ENCODE results near the gene SF3B1.
A peak's percentile ranks its signal among the peaks of the same experiment; 100 is the strongest.
"Not testable (repeated sequence)": the region's sequence is repeated elsewhere in the genome, so short reads cannot be mapped to it uniquely, and the experiment has no call there.

The SF3B1 gene

GRCh38 chr2:197379308-197379917 is 55.4 kb downstream of the SF3B1 start:
- not testable (repeated sequence) for DNase-seq

DNA sequence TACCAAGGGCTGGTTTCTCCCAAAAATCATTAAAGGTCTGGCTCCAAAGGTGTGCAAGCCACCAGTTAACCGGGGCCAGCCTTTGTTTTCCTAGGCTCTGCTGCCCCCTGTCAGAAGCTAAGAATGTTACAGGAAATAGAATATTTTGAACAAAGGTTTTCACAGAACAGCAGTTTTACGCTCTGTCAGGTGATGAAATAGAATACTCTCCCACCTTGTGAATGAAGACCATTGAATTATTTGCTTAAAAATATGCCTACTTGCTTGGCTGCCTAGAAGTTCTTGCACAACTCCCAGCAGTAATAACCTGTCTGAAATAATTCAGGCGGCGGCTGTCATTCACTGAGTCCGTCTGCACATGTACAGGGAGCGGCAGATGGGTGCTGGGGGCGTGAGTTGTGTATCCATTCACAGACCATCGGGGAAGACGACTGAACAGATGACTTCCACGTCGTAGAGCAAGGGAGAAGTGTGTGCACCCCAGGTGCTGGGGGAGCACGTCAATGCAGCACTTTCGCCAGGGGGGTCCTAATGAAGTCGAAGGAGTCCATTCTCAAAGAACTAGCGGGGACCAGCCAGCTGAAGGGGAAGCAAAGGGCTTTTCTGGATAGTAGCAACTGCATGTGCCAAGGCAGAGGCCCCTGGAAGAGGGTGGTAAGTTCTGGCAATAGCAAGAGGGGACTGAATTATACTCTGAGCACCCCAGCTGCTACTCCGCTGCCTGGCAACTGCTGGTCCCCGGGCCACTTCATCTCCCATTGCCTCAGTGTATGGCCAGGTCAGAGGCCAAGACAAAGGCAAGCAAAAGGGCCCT is 56.1 kb downstream of the SF3B1 start:
- DNase-seq, result peak; percentile 86

- no peak for DNase-seq
Measured at GRCh38 chr2:197378086-197378485, 56.7 kb downstream of the SF3B1 start.

DNA sequence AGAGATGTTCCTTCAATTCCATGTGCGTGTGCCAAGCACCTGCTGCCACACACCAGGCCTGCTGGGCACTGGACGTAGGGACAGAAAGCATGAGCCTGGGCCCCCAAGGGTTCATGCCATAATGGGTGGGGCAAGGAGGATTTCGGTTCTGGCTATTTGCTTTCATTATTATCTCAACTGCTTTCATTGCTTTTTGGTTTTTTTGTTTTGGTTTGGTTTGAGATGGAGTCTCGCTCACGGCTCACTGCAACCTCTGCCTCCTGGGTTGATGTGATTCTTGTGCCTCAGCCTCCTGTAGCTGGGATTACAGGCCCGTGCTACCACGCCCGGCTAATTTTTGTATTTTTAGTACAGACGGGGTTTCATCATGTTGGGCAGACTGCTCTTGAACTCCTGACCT is 57.2 kb downstream of the SF3B1 start:
- no peak for DNase-seq

- DNase-seq, result no peak
Measured at GRCh38 chr2:197372592-197372991, 62.2 kb downstream of the SF3B1 start.

GRCh38 chr2:197370664-197371063 is 64.2 kb downstream of the SF3B1 start:
- DNase-seq, result not testable (repeated sequence)

- no peak for DNase-seq
Measured at GRCh38 chr2:197369933-197370320, 64.9 kb downstream of the SF3B1 start.

DNA sequence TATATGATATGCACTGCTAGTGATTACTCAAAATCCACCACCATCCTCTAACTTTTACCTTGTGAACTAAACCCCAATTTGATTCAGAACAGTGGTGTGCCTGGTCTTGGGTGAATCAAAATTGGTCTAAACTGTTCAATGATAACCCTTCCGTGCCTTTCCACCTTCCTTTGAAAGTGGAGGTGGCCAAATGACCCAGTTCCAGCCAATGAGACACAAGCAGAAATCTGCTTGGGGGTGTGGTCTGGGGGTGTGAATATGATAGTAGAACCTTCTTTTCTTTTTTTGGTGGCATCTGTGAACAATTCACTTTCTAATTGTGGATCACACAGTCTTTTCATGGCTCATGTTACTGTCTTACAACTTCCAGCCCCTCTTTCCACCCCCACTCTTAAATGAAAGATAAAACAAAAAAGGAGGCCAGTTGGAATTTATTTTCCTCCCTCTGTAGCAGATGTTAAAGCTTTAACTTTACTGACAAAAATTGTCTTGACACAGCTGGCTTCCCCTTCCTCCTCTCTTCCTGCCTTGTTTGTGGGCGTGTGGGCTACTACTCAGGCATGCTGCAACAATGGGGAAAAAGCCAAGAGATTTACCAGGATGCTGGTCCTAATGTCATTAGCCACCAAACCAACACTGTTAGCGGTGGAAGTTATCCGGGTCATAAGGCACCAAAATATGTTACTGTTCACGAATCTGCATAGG is 65.4 kb downstream of the SF3B1 start:
- DNase-seq, result peak; percentile 25

- DNase-seq, result no peak
Measured at GRCh38 chr2:197368412-197368811, 66.4 kb downstream of the SF3B1 start.

GRCh38 chr2:197363998-197364397 is 70.8 kb downstream of the SF3B1 start:
- DNase-seq, result no peak

DNA sequence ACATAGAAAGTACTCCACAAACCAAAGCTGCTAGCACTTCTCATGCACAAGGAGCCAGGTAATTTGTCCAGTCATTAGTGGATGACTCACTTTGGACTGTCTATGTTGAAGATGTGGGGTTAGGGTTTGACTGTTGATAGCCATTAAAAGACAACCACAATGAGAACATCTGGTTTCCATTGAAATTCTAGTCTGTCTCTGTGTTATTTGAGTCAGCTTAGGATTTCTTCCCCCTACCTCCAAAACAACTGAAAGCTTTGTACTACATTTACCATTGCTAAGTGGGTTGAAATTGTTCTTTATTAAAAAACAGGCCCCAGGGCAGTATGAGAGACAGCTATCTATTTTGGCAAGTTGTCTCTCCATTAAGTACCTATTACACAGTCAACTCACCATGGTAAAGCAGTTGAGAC is 74.1 kb downstream of the SF3B1 start:
- no peak for DNase-seq

GRCh38 chr2:197359859-197360258 is 75.0 kb downstream of the SF3B1 start:
- DNase-seq, result no peak

- no peak for DNase-seq
Measured at GRCh38 chr2:197358931-197359330, 75.9 kb downstream of the SF3B1 start.

DNA sequence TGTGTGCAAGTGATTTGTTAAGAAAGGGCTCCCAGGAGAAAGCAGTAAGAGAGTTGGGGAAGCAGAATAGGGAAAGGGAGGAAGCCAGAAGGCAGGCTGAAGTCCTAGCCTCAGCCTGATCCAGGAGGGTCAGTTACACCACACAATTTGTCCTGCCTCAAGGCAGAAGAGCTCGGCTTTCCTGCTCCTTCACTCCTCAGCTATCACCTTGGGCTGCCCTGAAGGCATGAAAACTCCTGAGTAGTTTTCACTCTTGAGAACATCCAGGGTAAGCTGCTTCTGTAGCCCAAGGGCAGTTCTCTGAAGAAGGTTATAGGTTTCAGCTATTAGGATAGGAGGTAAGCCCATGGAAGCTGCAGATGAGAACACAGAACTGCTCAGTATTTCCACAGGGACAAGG is 76.8 kb downstream of the SF3B1 start:
- no peak for DNase-seq

DNA sequence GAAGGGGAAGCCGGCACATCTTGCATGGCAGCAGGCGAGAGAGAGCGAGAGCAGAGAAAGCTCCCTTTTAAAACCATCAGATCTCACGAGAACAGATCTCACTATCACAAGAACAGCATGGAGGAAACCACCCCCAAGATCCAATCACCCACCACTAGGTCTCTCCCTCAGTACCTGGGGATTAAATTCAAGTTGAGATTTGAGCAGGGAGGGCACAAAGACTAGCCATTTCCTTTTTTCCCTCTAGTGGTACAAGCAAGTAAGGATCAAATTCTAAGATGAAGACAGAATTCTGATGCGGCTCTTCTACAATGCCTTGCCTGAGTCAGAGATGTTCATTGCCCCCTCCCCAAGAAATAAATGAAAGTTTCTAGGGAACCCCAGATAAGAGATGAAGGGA is 78.7 kb downstream of the SF3B1 start:
- no peak for DNase-seq

- no peak for DNase-seq
Measured at GRCh38 chr2:197354169-197354558, 80.7 kb downstream of the SF3B1 start.

- DNase-seq, result no peak
Measured at GRCh38 chr2:197353393-197354168, 81.2 kb downstream of the SF3B1 start.

GRCh38 chr2:197349699-197350098 is 85.1 kb downstream of the SF3B1 start:
- no peak for DNase-seq

DNA sequence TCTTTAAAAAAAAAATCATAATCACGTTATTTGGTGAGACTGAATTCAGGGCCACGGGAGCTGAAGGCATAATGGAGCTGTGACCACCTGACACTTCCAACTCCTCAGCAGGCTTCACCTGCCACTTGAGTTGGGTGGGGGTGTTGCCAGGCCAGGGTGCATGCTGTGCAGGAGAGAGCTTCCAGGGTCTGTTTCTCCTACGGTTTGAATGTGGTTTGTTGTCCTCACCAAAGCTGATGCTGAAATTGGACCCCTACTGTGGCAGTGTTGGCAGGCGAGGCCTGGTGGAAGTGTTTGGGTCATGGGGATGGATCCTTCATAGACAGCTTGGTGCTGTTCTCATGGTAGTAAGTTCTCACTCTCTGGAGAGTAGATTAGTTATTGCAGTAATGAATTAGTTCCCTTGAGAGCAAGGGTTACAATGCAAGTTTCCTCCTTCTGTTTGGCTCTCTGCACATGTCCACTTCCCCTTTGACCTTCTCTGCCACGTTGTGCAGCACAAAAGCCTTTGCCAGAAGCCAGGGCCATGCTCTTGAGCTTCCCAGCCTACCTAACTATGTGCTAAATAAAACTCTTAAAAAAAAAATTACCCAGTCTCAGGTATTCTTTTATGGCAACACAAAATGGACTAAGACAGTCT is 86.0 kb downstream of the SF3B1 start:
- no peak for DNase-seq

DNA sequence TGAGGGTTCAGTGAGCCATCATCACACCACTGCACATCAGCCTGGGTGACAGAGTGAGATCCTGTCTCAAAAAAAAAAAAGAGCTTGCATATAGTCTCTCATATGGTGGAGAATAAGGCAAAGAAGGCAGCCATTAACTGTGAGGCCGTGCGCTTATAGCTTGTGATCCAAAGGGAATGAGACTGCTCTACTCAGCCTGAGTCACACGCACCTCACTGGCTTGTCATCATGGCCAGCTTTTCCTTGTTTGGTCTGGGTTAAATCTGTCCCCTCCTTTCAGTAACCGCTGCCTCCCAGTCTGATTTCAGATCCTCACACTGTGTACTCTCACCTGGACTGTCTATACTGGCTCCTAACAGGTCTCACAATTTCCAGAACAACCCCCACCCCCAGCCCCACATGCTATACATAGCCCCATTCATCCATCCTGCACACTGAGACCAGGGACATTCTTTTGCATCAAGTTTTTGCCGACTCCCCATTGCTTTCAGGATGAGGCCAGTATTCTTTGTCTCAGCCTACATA is 88.9 kb downstream of the SF3B1 start:
- DNase-seq, result no peak

DNA sequence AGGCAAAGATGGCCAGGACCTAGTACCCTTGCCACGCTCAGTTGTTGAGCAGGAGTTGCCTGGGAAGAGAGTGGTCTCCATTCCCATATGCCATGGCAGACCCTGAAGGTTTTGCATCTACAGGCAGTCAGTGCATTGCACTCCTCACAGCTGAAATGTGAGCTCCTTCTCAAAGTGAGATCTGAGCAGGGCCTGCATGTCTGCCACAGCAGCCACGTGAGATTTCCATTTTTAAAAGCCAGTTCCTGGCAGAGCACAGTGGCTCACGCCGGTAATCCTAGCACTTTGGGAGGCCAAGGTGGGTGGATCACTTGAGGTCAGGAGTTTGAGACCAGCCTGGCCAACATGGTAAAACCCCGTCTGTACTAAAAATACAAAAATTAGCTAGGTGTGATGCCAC is 90.9 kb downstream of the SF3B1 start:
- DNase-seq, result not testable (repeated sequence)

DNA sequence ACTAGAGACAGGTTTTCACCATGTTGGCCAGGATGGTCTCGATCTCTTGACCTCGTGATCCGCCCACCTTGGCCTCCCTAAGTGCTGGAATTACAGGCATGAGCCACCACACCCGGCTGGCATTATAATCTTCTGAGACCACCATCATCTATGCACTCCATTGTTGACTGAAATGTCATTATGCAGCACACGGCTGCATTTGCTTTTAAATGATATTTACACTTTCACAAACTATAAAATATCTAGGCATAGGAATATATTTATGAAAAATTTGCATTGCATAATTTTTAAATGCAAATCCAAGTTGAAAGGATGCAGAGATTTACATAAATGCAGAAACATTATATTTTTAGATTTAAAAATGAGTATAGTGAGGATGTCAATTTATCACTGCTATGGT is 94.2 kb downstream of the SF3B1 start:
- no peak for DNase-seq

Measured in eye (tissue), 1 donor.